Activated CD4-positive, alpha-beta memory T cell treated with anti-CD3 and anti-CD28 coated beads, Interleukin-2, amount 10 ng/mL, durations not matched to agents 7 days and 5 days (primary cell): ENCODE measurements around the gene MTNR1A. TPM values are rescaled to one million over a fixed set of nuclear protein-coding genes. Genes with fewer than 3 reads are reported as not detected.

Source experiments
- CTCF ChIA-PET: fragments of 350-600 bp; sonication (Branson Sonifier 250); formaldehyde crosslinking; loops from one replicate; lab custom pipeline; 2021; ENCODE audit warnings: antibody characterized with exemption, inconsistent platforms; lab: Charles Lee
- POLR2A ChIA-PET: fragments of 350-600 bp; sonication (Branson Sonifier 250); formaldehyde crosslinking; loops from one replicate; lab custom pipeline; 2021; ENCODE audit warnings: antibody characterized with exemption; lab: Charles Lee
- DNase-seq: peaks from one replicate; pipeline ENCODE4 v3.0.0-alpha.2; 2020
- H3K27ac Mint-ChIP-seq: one replicate; pipeline ENCODE4 v1.8.0; 2021; ENCODE audit warnings: mild to moderate bottlenecking, mixed read lengths
- H3K27me3 Mint-ChIP-seq: one replicate; pipeline ENCODE4 v1.8.0; 2021; ENCODE audit warnings: mixed read lengths
- H3K36me3 Mint-ChIP-seq: one replicate; pipeline ENCODE4 v1.8.0; 2021; ENCODE audit warnings: low read depth, mixed read lengths
- H3K4me1 Mint-ChIP-seq: one replicate; pipeline ENCODE4 v1.8.0; 2021; ENCODE audit warnings: mixed read lengths
- H3K4me3 Mint-ChIP-seq: one replicate; pipeline ENCODE4 v1.8.0; 2021; ENCODE audit warnings: mild to moderate bottlenecking, mixed read lengths
- H3K9me3 Mint-ChIP-seq: one replicate; pipeline ENCODE4 v1.8.0; 2021; ENCODE audit warnings: mixed read lengths
- total RNA-seq, 2 experiments: library from RNA; stranded (reverse); gene quantifications; one replicate each; pipeline ENCODE4 v1.2.3, GENCODE V29; 2021

The MTNR1A gene
- total RNA-seq, 2 experiments from 2014 or later, result not detected

GRCh38 chr4:186501554-186501953 lies 53.8 kb downstream of the MTNR1A start:
- Mint-ChIP-seq H3K27ac (no peak overlapping the region), H3K4me3 (no peak overlapping the region), H3K27me3 (no peaks in the 10 kb centered on the region), H3K9me3 (peaks cover 2% of the 10 kb centered on the region), H3K4me1 (no peaks in the 10 kb centered on the region), H3K36me3 (no peaks in the 10 kb centered on the region)
- DNase-seq, result no peak
- POLR2A ChIA-PET, result no interaction called here
- CTCF ChIA-PET, result no interaction called here

- no peak overlapping the region for H3K27ac Mint-ChIP-seq
- no peaks in the 10 kb centered on the region for H3K27me3 Mint-ChIP-seq
- ChIA-PET POLR2A (no interaction called here), CTCF (no interaction called here)
- H3K4me3 Mint-ChIP-seq, result no peak overlapping the region
- no peaks in the 10 kb centered on the region for H3K4me1 Mint-ChIP-seq
- no peaks in the 10 kb centered on the region for H3K36me3 Mint-ChIP-seq
- peaks cover 2% of the 10 kb centered on the region for H3K9me3 Mint-ChIP-seq
- DNase-seq, result no peak
Observed at GRCh38 chr4:186500721-186501304, 54.6 kb downstream of the MTNR1A start.

DNA sequence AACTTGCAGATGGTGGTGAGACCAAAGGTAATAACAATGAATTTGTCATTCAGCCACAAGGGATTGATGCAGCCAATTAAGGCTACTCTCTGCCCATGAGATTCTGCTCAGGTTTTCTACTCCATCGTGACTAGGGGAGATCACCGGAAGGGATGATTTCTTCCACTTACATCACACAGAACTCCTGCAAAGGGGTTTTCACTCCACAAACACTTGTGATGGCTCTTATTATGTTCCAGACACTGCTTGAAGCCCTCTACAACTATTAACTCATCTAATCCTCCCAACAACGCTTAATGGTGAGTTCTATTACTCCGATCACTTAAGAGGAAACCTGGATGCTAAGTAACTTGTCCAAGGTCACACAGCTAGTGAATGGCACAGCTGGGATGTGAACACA lies 55.9 kb downstream of the MTNR1A start:
- POLR2A ChIA-PET, result no interaction called here
- no peaks in the 10 kb centered on the region for H3K27me3 Mint-ChIP-seq
- H3K9me3 Mint-ChIP-seq, result peaks cover 4% of the 10 kb centered on the region
- H3K4me1 Mint-ChIP-seq, result no peaks in the 10 kb centered on the region
- CTCF ChIA-PET, result no interaction called here
- no peak overlapping the region for H3K4me3 Mint-ChIP-seq
- H3K27ac Mint-ChIP-seq, result no peak overlapping the region
- no peak for DNase-seq
- H3K36me3 Mint-ChIP-seq, result no peaks in the 10 kb centered on the region

- no peak for DNase-seq
- Mint-ChIP-seq H3K27me3 (no peaks in the 10 kb centered on the region), H3K27ac (no peak overlapping the region), H3K9me3 (peaks cover 8% of the 10 kb centered on the region), H3K4me3 (no peak overlapping the region), H3K4me1 (no peaks in the 10 kb centered on the region), H3K36me3 (no peaks in the 10 kb centered on the region)
- CTCF ChIA-PET, result no interaction called here
- POLR2A ChIA-PET, result no interaction called here
Observed at GRCh38 chr4:186497043-186497442, 58.3 kb downstream of the MTNR1A start.

DNA sequence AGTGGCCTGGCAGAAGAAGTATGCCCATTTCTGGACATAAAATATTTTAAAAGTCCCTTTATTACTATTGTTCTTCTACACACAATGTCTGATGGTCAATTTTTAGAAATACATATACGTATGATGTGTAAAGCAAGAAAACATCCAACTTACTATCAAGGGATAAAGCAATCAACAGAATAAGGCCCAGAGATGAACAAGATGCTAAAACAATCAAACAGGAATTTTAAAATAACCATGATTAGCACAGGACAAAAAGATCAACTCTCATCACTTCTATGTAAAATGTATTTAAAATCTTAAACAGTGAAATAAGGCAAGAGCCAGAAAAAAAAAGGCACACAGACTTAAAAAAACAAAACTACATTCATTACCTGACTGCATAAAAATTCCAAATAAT lies 60.9 kb downstream of the MTNR1A start:
- Mint-ChIP-seq H3K27me3 (no peaks in the 10 kb centered on the region), H3K36me3 (no peaks in the 10 kb centered on the region), H3K27ac (no peak overlapping the region), H3K9me3 (peaks cover 15% of the 10 kb centered on the region), H3K4me3 (no peak overlapping the region), H3K4me1 (no peaks in the 10 kb centered on the region)
- CTCF ChIA-PET, result no interaction called here
- DNase-seq, result no peak
- POLR2A ChIA-PET, result no interaction called here

- ChIA-PET CTCF (no interaction called here), POLR2A (no interaction called here)
- no peak for DNase-seq
- Mint-ChIP-seq H3K36me3 (no peaks in the 10 kb centered on the region), H3K27me3 (no peaks in the 10 kb centered on the region), H3K4me1 (no peaks in the 10 kb centered on the region), H3K27ac (no peak overlapping the region), H3K4me3 (no peak overlapping the region), H3K9me3 (peaks cover 13% of the 10 kb centered on the region)
Observed at GRCh38 chr4:186487726-186488125, 67.6 kb downstream of the MTNR1A start.

- DNase-seq, result no peak
- Mint-ChIP-seq H3K27me3 (no peaks in the 10 kb centered on the region), H3K36me3 (no peaks in the 10 kb centered on the region), H3K9me3 (peaks cover 8% of the 10 kb centered on the region), H3K4me1 (no peaks in the 10 kb centered on the region), H3K27ac (no peak overlapping the region), H3K4me3 (no peak overlapping the region)
- CTCF ChIA-PET, result no interaction called here
- POLR2A ChIA-PET, result no interaction called here
Observed at GRCh38 chr4:186486172-186486571, 69.2 kb downstream of the MTNR1A start.

GRCh38 chr4:186485561-186486062 lies 69.8 kb downstream of the MTNR1A start:
- Mint-ChIP-seq H3K36me3 (no peaks in the 10 kb centered on the region), H3K27me3 (no peaks in the 10 kb centered on the region), H3K27ac (no peak overlapping the region), H3K4me3 (no peak overlapping the region), H3K4me1 (no peaks in the 10 kb centered on the region), H3K9me3 (peaks cover 7% of the 10 kb centered on the region)
- no peak for DNase-seq
- ChIA-PET CTCF (no interaction called here), POLR2A (no interaction called here)

GRCh38 chr4:186485150-186485549 lies 70.2 kb downstream of the MTNR1A start:
- ChIA-PET POLR2A (no interaction called here), CTCF (no interaction called here)
- Mint-ChIP-seq H3K27me3 (no peaks in the 10 kb centered on the region), H3K4me3 (no peak overlapping the region), H3K9me3 (peaks cover 3% of the 10 kb centered on the region), H3K4me1 (no peaks in the 10 kb centered on the region), H3K36me3 (no peaks in the 10 kb centered on the region), H3K27ac (no peak overlapping the region)
- no peak for DNase-seq

DNA sequence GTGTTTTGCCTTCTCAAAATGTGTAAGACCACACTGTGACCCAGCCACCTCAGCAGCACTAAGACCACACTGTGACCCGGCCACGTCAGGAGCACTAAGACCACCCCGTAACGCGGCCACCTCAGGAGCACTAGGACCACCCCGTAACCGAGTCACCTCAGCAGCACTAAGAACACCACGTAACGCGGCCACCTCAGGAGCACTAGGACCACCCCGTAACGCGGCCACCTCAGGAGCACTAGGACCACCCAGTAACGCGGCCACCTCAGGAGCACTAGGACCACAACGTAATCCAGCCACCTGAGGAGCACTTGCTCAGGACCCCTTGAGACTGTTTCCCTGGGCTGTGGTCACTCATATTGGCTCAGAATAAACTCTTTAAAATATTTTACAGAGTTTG lies 71.7 kb downstream of the MTNR1A start:
- H3K27ac Mint-ChIP-seq, result no peak overlapping the region
- no peaks in the 10 kb centered on the region for H3K4me1 Mint-ChIP-seq
- ChIA-PET POLR2A (no interaction called here), CTCF (no interaction called here)
- H3K9me3 Mint-ChIP-seq, result peaks cover 3% of the 10 kb centered on the region
- H3K27me3 Mint-ChIP-seq, result no peaks in the 10 kb centered on the region
- DNase-seq, result no peak
- no peaks in the 10 kb centered on the region for H3K36me3 Mint-ChIP-seq
- no peak overlapping the region for H3K4me3 Mint-ChIP-seq

Other genes with a start within 250 kb of the MTNR1A start
- under 1 TPM; 0.03 TPM for gene FAT1, start 168.3 kb upstream of the MTNR1A start, total RNA-seq